ENCODE measurements around the gene OR2G2.

- TF ChIP-seq, protein P1, sequence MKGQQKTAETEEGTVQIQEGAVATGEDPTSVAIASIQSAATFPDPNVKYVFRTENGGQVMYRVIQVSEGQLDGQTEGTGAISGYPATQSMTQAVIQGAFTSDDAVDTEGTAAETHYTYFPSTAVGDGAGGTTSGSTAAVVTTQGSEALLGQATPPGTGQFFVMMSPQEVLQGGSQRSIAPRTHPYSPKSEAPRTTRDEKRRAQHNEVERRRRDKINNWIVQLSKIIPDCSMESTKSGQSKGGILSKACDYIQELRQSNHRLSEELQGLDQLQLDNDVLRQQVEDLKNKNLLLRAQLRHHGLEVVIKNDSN (IDR thresholded peaks at IDR 0.05): no peak
- TF ChIP-seq YY1 (IDR thresholded peaks at IDR 0.05; ENCODE audit: low read depth): no peak
- TF ChIP-seq CEBPB (IDR thresholded peaks at IDR 0.05): no peak
- TF ChIP-seq, protein P2, sequence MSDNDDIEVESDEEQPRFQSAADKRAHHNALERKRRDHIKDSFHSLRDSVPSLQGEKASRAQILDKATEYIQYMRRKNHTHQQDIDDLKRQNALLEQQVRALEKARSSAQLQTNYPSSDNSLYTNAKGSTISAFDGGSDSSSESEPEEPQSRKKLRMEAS (IDR thresholded peaks at IDR 0.05): no peak
- no peak for TF ChIP-seq CREB1 (IDR thresholded peaks at IDR 0.05; ENCODE audit: low read depth)
- TF ChIP-seq EGR1 (IDR thresholded peaks at IDR 0.05): no peak
- no peak for TF ChIP-seq EP300 (IDR thresholded peaks at IDR 0.05; ENCODE audit: borderline replicate concordance)
- no peak for TF ChIP-seq REST (IDR thresholded peaks at IDR 0.05; ENCODE audit: low read depth)
- TF ChIP-seq TEAD4 (IDR thresholded peaks at IDR 0.05): no peak
- TF ChIP-seq NFIC (IDR thresholded peaks at IDR 0.05): no peak
- no peak for TF ChIP-seq RAD21 (IDR thresholded peaks at IDR 0.05; ENCODE audit: low read depth)
These were observed 30.1 kb upstream of the OR2G2 start for GRCh38 chr1:247557926-247558674.
